A549 (cell line): ENCODE data around the gene IL4.

ENCODE experiments used
- CEBPB ChIP-seq, 2 experiments: fragments of >200 bp in 1 of 2; sonication (Bioruptor Twin) in 1 of 2; formaldehyde crosslinking in 1 of 2; IDR thresholded peaks; 2 replicates each; pipeline ENCODE4 v1.6.1; 2012 to 2016
- CTCF ChIP-seq: fragments of >200 bp; sonication (Bioruptor Twin); formaldehyde crosslinking; IDR thresholded peaks from 3 replicates; pipeline ENCODE4 v1.5.1; 2016
- EHMT2 ChIP-seq: fragments of 200-600 bp; sonication (generic); IDR thresholded peaks from 2 replicates; pipeline ENCODE4 v1.6.1; 2016; ENCODE audit warnings: antibody characterized with exemption, low read depth, mild to moderate bottlenecking, moderate library complexity
- EP300 ChIP-seq, 2 experiments: fragments of >200 bp; sonication (Bioruptor Twin); formaldehyde crosslinking; IDR thresholded peaks; 2 replicates in 1 of 2; 3 replicates in 1 of 2; pipeline ENCODE4 v1.6.1; 2016 to 2017
- HOXB5 ChIP-seq: fragments of 250-450 bp; sonication (Bioruptor Pico); IDR thresholded peaks from 2 replicates; pipeline ENCODE4 v1.5.0; 2020; ENCODE audit warnings: mild to moderate bottlenecking, moderate library complexity
- JUNB ChIP-seq: fragments of >200 bp; sonication (Bioruptor Twin); formaldehyde crosslinking; IDR thresholded peaks from 2 replicates; pipeline ENCODE4 v1.6.1; 2016
- MAX ChIP-seq: IDR thresholded peaks from 2 replicates; pipeline ENCODE4 v1.6.1; 2012
- NFE2L2 ChIP-seq: fragments of 150-350 bp; conservative IDR thresholded peaks from 2 replicates; pipeline ENCODE4 v1.6.1; 2014; ENCODE audit warnings: low read length
- PHF8 ChIP-seq: fragments of 200-600 bp; sonication (generic); IDR thresholded peaks from 2 replicates; pipeline ENCODE4 v1.6.1; 2016; ENCODE audit warnings: low read depth, mild to moderate bottlenecking, antibody characterized with exemption, moderate library complexity, borderline replicate concordance
- POLR2A ChIP-seq: IDR thresholded peaks from 2 replicates; pipeline ENCODE4 v1.6.1; 2012; ENCODE audit warnings: mild to moderate bottlenecking, low read length
- RAD21 ChIP-seq, 2 experiments: fragments of >200 bp in 1 of 2; sonication (Bioruptor Twin) in 1 of 2; formaldehyde crosslinking in 1 of 2; IDR thresholded peaks in 1 of 2; conservative IDR thresholded peaks in 1 of 2; 2 replicates in 1 of 2; 3 replicates in 1 of 2; pipeline ENCODE4 v1.6.1; 2012 to 2018; ENCODE audit warnings: inconsistent platforms in 1 of 2
- ZNF302 ChIP-seq: fragments of 250-450 bp; sonication (Bioruptor Pico); IDR thresholded peaks from 2 replicates; pipeline ENCODE4 v1.9.0; 2021; ENCODE audit warnings: inconsistent platforms, mild to moderate bottlenecking, moderate library complexity

- TF ChIP-seq CTCF (no peak), EHMT2 (no peak), HOXB5 (CRISPR knock-in tag) (no peak), MAX (no peak), PHF8 (no peak), ZNF302 (CRISPR knock-in tag) (no peak), CEBPB (IDR thresholded peaks at IDR 0.05) (no peak), JUNB (no peak), EP300 (IDR thresholded peaks at IDR 0.05) (no peak), POLR2A (no peak), NFE2L2 (no peak), RAD21 (conservative IDR thresholded peaks at IDR 0.05 in 1 of 2, IDR thresholded peaks at IDR 0.05 in 1 of 2) (no peak)
Observed at GRCh38 chr5:132673939-132674630, at the start of gene IL4.
